ENCODE results near the gene MAP1S. TPM values are rescaled to one million over a fixed set of nuclear protein-coding genes. Genes with fewer than 3 reads are reported as not detected.

The MAP1S gene
- total RNA-seq, 1 donor from 2014 or later: 63.1 TPM

- TF ChIP-seq CTCF (IDR thresholded peaks at IDR 0.05): no peak
- no peak for DNase-seq (ENCODE audit: extremely low spot score, unreplicated experiment)
- Mint-ChIP-seq H3K36me3 (ENCODE audit: unreplicated experiment) (peaks cover 11% of the 10 kb centered on the region), H3K27me3 (ENCODE audit: unreplicated experiment) (no peaks in the 10 kb centered on the region), H3K9me3 (ENCODE audit: unreplicated experiment) (no peaks in the 10 kb centered on the region), H3K27ac (ENCODE audit: unreplicated experiment) (no peak overlapping the region), H3K4me3 (ENCODE audit: unreplicated experiment) (no peak overlapping the region), H3K4me1 (ENCODE audit: unreplicated experiment) (no peaks in the 10 kb centered on the region)
Measured at GRCh38 chr19:17737690-17738153, 18.4 kb downstream of the MAP1S start.

- Mint-ChIP-seq H3K27ac (ENCODE audit: unreplicated experiment) (no peak overlapping the region), H3K4me1 (ENCODE audit: unreplicated experiment) (no peaks in the 10 kb centered on the region), H3K4me3 (ENCODE audit: unreplicated experiment) (no peak overlapping the region), H3K27me3 (ENCODE audit: unreplicated experiment) (no peaks in the 10 kb centered on the region), H3K9me3 (ENCODE audit: unreplicated experiment) (no peaks in the 10 kb centered on the region), H3K36me3 (ENCODE audit: unreplicated experiment) (peaks cover 5% of the 10 kb centered on the region)
- no peak for DNase-seq (ENCODE audit: extremely low spot score, unreplicated experiment)
- TF ChIP-seq CTCF (IDR thresholded peaks at IDR 0.05): no peak
Measured at GRCh38 chr19:17739121-17739875, 20.0 kb downstream of the MAP1S start.

- no peak for TF ChIP-seq CTCF (IDR thresholded peaks at IDR 0.05)
- DNase-seq (ENCODE audit: extremely low spot score, unreplicated experiment): no peak
- Mint-ChIP-seq H3K27me3 (ENCODE audit: unreplicated experiment) (no peaks in the 10 kb centered on the region), H3K4me3 (ENCODE audit: unreplicated experiment) (no peak overlapping the region), H3K4me1 (ENCODE audit: unreplicated experiment) (no peaks in the 10 kb centered on the region), H3K27ac (ENCODE audit: unreplicated experiment) (no peak overlapping the region), H3K36me3 (ENCODE audit: unreplicated experiment) (peaks cover 2% of the 10 kb centered on the region), H3K9me3 (ENCODE audit: unreplicated experiment) (no peaks in the 10 kb centered on the region)
Measured at GRCh38 chr19:17741456-17741855, 22.2 kb downstream of the MAP1S start.

- H3K27ac Mint-ChIP-seq (ENCODE audit: unreplicated experiment): peak overlapping the region; percentile 47
Measured at GRCh38 chr19:17743874-17744580, 24.7 kb downstream of the MAP1S start.

More at GRCh38 chr19:17743874-17744580, 24.7 kb downstream of the MAP1S start:
- Mint-ChIP-seq H3K4me3 (ENCODE audit: unreplicated experiment) (no peak overlapping the region), H3K36me3 (ENCODE audit: unreplicated experiment) (no peaks in the 10 kb centered on the region), H3K27me3 (ENCODE audit: unreplicated experiment) (no peaks in the 10 kb centered on the region), H3K9me3 (ENCODE audit: unreplicated experiment) (no peaks in the 10 kb centered on the region), H3K4me1 (ENCODE audit: unreplicated experiment) (peaks cover 3% of the 10 kb centered on the region)
- TF ChIP-seq CTCF (IDR thresholded peaks at IDR 0.05): no peak
- DNase-seq (ENCODE audit: extremely low spot score, unreplicated experiment): no peak
